Measurements from ENCODE around the gene HS1BP3. TPM values are rescaled to one million over a fixed set of nuclear protein-coding genes. Genes with fewer than 3 reads are reported as not detected.

Gene HS1BP3
- total RNA-seq, 1 experiment from 2014 or later: 69.1 TPM

GRCh38 chr2:20667531-20668401 is 16.9 kb upstream of the HS1BP3 start:
- in situ Hi-C loops (cut with HindIII; ENCODE audit: low pct_unique_long_range_greater_than_20kb, low sequenced_read_pairs): no loop called here
- DNase-seq (ENCODE audit: low read depth, low spot score): no peak

GRCh38 chr2:20667151-20667530 is 16.2 kb upstream of the HS1BP3 start:
- no peak for DNase-seq (ENCODE audit: low read depth, low spot score)
- in situ Hi-C loops (cut with HindIII; ENCODE audit: low pct_unique_long_range_greater_than_20kb, low sequenced_read_pairs): no loop called here

GRCh38 chr2:20666304-20667150 is 15.6 kb upstream of the HS1BP3 start, which contains the start of gene GDF7:
Gene GDF7, plus strand, starts transcription at chr2:20667144. Its CDS starts 96 bp downstream, at chr2:20667240.
- DNase-seq (ENCODE audit: low read depth, low spot score): peak; percentile 36
- in situ Hi-C loops (cut with HindIII; ENCODE audit: low pct_unique_long_range_greater_than_20kb, low sequenced_read_pairs): no loop called here

- in situ Hi-C loops (cut with HindIII; ENCODE audit: low pct_unique_long_range_greater_than_20kb, low sequenced_read_pairs): no loop called here
- no peak for DNase-seq (ENCODE audit: low read depth, low spot score)
Measured at GRCh38 chr2:20666005-20666303, 15.1 kb upstream of the HS1BP3 start.

GRCh38 chr2:20665243-20666004 is 14.5 kb upstream of the HS1BP3 start:
- no peak for DNase-seq (ENCODE audit: low read depth, low spot score)
- in situ Hi-C loops (cut with HindIII; ENCODE audit: low pct_unique_long_range_greater_than_20kb, low sequenced_read_pairs): no loop called here

GRCh38 chr2:20664431-20665242 is 13.7 kb upstream of the HS1BP3 start:
- in situ Hi-C loops (cut with HindIII; ENCODE audit: low pct_unique_long_range_greater_than_20kb, low sequenced_read_pairs): no loop called here
- DNase-seq (ENCODE audit: low read depth, low spot score): no peak

GRCh38 chr2:20664071-20664390 is 13.1 kb upstream of the HS1BP3 start:
- in situ Hi-C loops (cut with HindIII; ENCODE audit: low pct_unique_long_range_greater_than_20kb, low sequenced_read_pairs): no loop called here

GRCh38 chr2:20663196-20664070 is 12.5 kb upstream of the HS1BP3 start:
- no peak for DNase-seq (ENCODE audit: low read depth, low spot score)
- in situ Hi-C loops (cut with HindIII; ENCODE audit: low pct_unique_long_range_greater_than_20kb, low sequenced_read_pairs): no loop called here

More at GRCh38 chr2:20664071-20664390, 13.1 kb upstream of the HS1BP3 start:
- no peak for DNase-seq (ENCODE audit: low read depth, low spot score)

GRCh38 chr2:20662308-20662937 is 11.5 kb upstream of the HS1BP3 start:
- no peak for DNase-seq (ENCODE audit: low read depth, low spot score)
- in situ Hi-C loops (cut with HindIII; ENCODE audit: low pct_unique_long_range_greater_than_20kb, low sequenced_read_pairs): no loop called here

GRCh38 chr2:20661421-20662307 is 10.8 kb upstream of the HS1BP3 start:
- in situ Hi-C loops (cut with HindIII; ENCODE audit: low pct_unique_long_range_greater_than_20kb, low sequenced_read_pairs): no loop called here
- peak; percentile 85 for DNase-seq (ENCODE audit: low read depth, low spot score)

GRCh38 chr2:20660506-20661420 is 9.9 kb upstream of the HS1BP3 start:
- in situ Hi-C loops (cut with HindIII; ENCODE audit: low pct_unique_long_range_greater_than_20kb, low sequenced_read_pairs): no loop called here
- peak; percentile 30 for DNase-seq (ENCODE audit: low read depth, low spot score)

GRCh38 chr2:20657522-20658235 is 6.8 kb upstream of the HS1BP3 start:
- no peak for DNase-seq (ENCODE audit: low read depth, low spot score)
- in situ Hi-C loops (cut with HindIII; ENCODE audit: low pct_unique_long_range_greater_than_20kb, low sequenced_read_pairs): no loop called here

- in situ Hi-C loops (cut with HindIII; ENCODE audit: low pct_unique_long_range_greater_than_20kb, low sequenced_read_pairs): no loop called here
- no peak for DNase-seq (ENCODE audit: low read depth, low spot score)
Measured at GRCh38 chr2:20656561-20656960, 5.7 kb upstream of the HS1BP3 start.

GRCh38 chr2:20654535-20654813 is 3.6 kb upstream of the HS1BP3 start:
- in situ Hi-C loops (cut with HindIII; ENCODE audit: low pct_unique_long_range_greater_than_20kb, low sequenced_read_pairs): no loop called here

More at GRCh38 chr2:20654535-20654813, 3.6 kb upstream of the HS1BP3 start:
- no peak for DNase-seq (ENCODE audit: low read depth, low spot score)

Measured in SK-MEL-5 (cell line).